Upper lobe of right lung (tissue), 1 donor: ENCODE results near the gene PIGU. TPM values are rescaled to one million over a fixed set of nuclear protein-coding genes. Genes with fewer than 3 reads are reported as not detected.

Experiments used
- ATAC-seq: fragments of 200-7000 bp; cut with Tn5 transposase; one replicate; pipeline ENCODE4 v1.9.1; 2020; ENCODE audit warnings: mild to moderate bottlenecking, moderate library complexity
- DNase-seq: peaks from one replicate; pipeline ENCODE4 v3.0.0-alpha.2; 2020
- H3K27ac ChIP-seq: fragments of 200-600 bp; one replicate; pipeline ENCODE4 v1.8.0; 2022
- H3K27me3 ChIP-seq: fragments of 200-600 bp; one replicate; pipeline ENCODE4 v1.8.0; 2022; ENCODE audit warnings: mild to moderate bottlenecking
- H3K36me3 ChIP-seq: fragments of 200-600 bp; one replicate; pipeline ENCODE4 v1.8.0; 2022
- H3K4me1 ChIP-seq: fragments of 200-600 bp; one replicate; pipeline ENCODE4 v1.8.0; 2022
- H3K4me3 ChIP-seq: fragments of 200-600 bp; one replicate; pipeline ENCODE4 v1.8.0; 2022; ENCODE audit warnings: mild to moderate bottlenecking
- H3K9me3 ChIP-seq: fragments of 200-600 bp; one replicate; pipeline ENCODE4 v1.8.0; 2022
- intact Hi-C: fragments of 100-400 bp; cut with DNase I; formaldehyde crosslinking; loops from one replicate; pipeline ENCODE4 v1.11.0; 2022
- total RNA-seq: library from RNA; stranded (reverse); fragmentation: NEBNext Ultra II Directional; extraction: Animal tissue kit (Norgen Biotek cat#: 25700); gene quantifications from one replicate; pipeline ENCODE4 v1.2.1, GENCODE V29; 2021
- TF ChIP-seq, protein P1 (sequence below): fragments of 200-600 bp; IDR thresholded peaks from one replicate; pipeline ENCODE4 v1.8.0; 2022; ENCODE audit warnings: antibody characterized with exemption
- donor health status: DM: no; HTN: yes; CAD: no; lungs with severe emphysema.

PIGU gene
- total RNA-seq, 1 donor from 2014 or later = 13.2 TPM

DNA sequence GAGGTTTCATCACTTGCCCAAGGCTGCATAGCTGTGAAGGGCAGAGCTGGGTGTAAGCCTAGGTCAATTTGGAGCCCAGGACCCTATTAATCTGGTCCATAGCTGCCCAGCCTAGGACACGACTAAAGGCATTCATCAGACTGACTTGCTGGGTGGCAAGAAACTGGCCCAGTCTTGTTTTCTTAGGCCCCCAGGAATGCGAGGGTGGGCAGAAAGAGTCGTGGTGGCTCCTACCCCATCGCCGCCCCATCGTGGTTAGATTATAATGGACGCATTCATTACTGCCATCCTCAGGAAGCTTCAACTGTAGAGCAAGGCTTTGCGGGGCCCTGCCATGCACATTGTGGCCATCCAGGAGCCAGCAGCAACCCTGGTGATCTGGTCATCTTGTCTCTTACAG lies 144.6 kb downstream of the PIGU start:
- ATAC-seq = no peak

DNA sequence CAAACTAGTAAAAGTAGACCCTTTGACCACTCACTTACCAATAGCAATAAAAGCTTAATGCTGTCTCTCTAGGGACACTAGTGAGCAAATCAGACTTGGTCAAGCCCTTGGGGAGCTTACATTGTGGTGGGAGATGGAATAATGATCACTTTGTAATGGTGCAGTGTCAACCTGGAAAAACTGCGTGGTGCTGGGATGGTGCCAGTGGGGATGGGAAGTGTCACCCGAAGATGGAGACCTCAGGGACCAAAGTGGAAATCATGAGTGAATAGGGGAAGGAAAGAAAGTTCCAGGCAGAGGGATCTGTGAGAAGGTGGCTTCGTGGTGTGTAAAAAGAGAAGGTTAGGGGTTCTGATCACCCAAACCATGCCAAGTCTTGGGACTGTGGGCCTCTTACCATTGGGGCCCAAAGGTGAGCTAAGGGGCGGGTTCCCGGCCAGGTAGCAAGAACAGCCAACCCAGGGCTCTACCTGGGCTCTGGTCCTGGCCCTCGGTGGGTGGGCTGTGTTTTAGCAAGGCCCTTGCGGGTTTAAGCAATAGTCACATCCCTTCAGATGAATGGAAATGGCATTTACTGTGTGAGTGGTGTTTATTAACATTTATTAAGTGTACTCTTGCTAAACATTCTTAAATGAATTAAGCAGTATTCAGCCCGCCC lies 145.2 kb downstream of the PIGU start:
- no peaks in the 10 kb centered on the region for H3K9me3 ChIP-seq
- no peak for ATAC-seq
- peaks cover 19% of the 10 kb centered on the region for H3K4me1 ChIP-seq
- peaks cover 89% of the 10 kb centered on the region for H3K36me3 ChIP-seq
- H3K4me3 ChIP-seq = no peak overlapping the region
- TF ChIP-seq, protein P1, sequence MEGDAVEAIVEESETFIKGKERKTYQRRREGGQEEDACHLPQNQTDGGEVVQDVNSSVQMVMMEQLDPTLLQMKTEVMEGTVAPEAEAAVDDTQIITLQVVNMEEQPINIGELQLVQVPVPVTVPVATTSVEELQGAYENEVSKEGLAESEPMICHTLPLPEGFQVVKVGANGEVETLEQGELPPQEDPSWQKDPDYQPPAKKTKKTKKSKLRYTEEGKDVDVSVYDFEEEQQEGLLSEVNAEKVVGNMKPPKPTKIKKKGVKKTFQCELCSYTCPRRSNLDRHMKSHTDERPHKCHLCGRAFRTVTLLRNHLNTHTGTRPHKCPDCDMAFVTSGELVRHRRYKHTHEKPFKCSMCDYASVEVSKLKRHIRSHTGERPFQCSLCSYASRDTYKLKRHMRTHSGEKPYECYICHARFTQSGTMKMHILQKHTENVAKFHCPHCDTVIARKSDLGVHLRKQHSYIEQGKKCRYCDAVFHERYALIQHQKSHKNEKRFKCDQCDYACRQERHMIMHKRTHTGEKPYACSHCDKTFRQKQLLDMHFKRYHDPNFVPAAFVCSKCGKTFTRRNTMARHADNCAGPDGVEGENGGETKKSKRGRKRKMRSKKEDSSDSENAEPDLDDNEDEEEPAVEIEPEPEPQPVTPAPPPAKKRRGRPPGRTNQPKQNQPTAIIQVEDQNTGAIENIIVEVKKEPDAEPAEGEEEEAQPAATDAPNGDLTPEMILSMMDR = no peak
- DNase-seq = no peak
- no peak overlapping the region for H3K27ac ChIP-seq
- intact Hi-C loops = no loop called here
- H3K27me3 ChIP-seq = no peaks in the 10 kb centered on the region

More for the DNA sequence above, 144.6 kb downstream of the PIGU start:
- H3K36me3 ChIP-seq = peaks cover 89% of the 10 kb centered on the region
- no peak for DNase-seq
- no peaks in the 10 kb centered on the region for H3K9me3 ChIP-seq
- intact Hi-C loops = no loop called here
- peaks cover 14% of the 10 kb centered on the region for H3K4me1 ChIP-seq
- H3K27ac ChIP-seq = no peak overlapping the region
- no peak overlapping the region for H3K4me3 ChIP-seq
- no peaks in the 10 kb centered on the region for H3K27me3 ChIP-seq
- TF ChIP-seq, protein P1 = no peak

DNA sequence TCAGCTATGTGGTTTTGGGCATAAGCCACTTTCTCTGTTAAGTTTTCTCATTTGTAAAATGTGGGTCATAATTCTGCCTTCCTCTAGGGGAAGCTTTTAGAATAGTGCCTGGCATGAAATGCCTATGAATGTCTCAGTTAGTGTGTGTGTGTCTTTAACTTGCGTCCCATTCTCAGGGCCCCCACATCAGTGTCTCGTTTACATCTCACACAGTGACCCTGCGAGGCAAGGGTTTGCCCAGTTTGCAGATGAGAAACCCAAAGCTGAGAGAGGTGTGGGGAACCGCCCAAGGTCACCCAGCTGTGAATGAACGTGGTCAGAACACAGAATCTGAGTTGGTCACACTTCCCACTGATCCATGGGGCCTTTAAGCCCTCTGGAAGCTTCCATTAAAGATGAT lies 146.6 kb downstream of the PIGU start:
- no peak for DNase-seq
- Histone ChIP-seq H3K9me3 (no peaks in the 10 kb centered on the region), H3K4me3 (no peak overlapping the region), H3K4me1 (peaks cover 33% of the 10 kb centered on the region), H3K27ac (no peak overlapping the region), H3K36me3 (peaks cover 80% of the 10 kb centered on the region), H3K27me3 (no peaks in the 10 kb centered on the region)
- intact Hi-C loops = no loop called here
- TF ChIP-seq, protein P1 = no peak
- no peak for ATAC-seq

DNA sequence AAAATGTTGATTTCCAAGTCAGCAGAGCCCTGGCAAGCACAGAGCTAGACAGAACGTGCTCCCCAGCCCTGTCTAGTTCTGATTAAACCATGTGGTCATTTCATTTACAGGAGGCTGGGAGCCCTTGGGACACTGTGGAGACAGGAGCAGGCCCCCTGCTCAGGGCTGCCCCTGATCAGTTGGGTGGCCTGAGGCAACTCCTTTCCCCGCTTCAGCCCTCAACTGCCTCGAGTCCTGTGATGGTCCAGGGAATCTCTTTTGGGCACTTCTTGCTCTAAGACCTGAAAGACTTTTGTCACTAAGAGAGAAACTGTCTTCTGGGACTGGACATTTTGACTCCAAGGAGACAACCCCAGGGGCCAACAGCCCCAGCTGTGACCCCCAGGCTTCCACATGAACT lies 147.2 kb downstream of the PIGU start:
- no peak overlapping the region for H3K4me3 ChIP-seq
- DNase-seq (no peak), ATAC-seq (no peak)
- TF ChIP-seq, protein P1 = no peak
- H3K27ac ChIP-seq = no peak overlapping the region
- no peaks in the 10 kb centered on the region for H3K27me3 ChIP-seq
- H3K9me3 ChIP-seq = no peaks in the 10 kb centered on the region
- intact Hi-C loops = no loop called here
- H3K36me3 ChIP-seq = peaks cover 74% of the 10 kb centered on the region
- peaks cover 39% of the 10 kb centered on the region for H3K4me1 ChIP-seq

DNA sequence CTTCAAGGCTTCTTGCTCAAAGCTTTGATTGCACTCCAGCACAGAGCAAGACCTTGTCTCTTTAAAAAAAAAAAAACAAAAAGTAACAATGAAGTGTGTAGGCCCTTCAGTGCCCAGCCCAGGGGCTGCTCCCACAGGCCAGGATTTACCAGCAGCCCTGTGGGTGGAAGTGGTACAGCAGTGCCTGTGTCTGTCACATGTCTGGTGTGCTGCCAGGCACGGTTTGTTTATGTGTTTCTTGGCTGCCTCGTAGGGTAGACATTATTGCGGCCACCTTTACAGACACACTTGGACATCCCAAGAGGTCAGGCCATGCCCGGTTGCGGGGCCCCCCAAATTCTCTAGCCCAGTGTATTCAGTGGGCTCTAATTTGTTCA lies 148.0 kb downstream of the PIGU start:
- Histone ChIP-seq H3K27me3 (no peaks in the 10 kb centered on the region), H3K27ac (peak overlapping the region; percentile 24), H3K9me3 (no peaks in the 10 kb centered on the region), H3K4me1 (peaks cover 40% of the 10 kb centered on the region), H3K36me3 (peaks cover 66% of the 10 kb centered on the region), H3K4me3 (no peak overlapping the region)
- TF ChIP-seq, protein P1 = peak; percentile 11
- intact Hi-C loops = no loop called here
- DNase-seq (peak; percentile 84), ATAC-seq (peak; percentile 78)

DNA sequence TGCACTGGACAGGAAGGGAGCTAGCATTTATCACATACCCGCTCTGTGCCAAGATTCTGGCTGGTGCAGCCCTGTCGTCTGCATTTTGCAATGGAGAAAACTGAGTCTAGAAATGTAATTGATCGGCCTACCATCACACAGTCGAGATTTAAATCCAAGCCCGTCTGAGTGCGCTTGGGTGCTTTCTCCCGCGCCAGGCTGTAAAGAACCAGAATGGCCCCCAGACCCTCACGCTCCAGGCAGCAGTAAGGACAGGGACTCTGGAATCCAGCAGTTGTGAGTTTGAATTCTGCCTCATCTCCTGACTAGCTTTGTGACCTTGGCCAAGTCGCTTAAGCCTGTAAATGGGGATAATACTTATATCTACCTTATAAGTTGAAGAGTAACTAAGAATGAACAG lies 149.9 kb downstream of the PIGU start:
- intact Hi-C loops = no loop called here
- Histone ChIP-seq H3K4me1 (peaks cover 40% of the 10 kb centered on the region), H3K36me3 (peaks cover 52% of the 10 kb centered on the region)

More for the DNA sequence above, 149.9 kb downstream of the PIGU start:
- ATAC-seq (no peak), DNase-seq (no peak)
- Histone ChIP-seq H3K4me3 (no peak overlapping the region), H3K27me3 (no peaks in the 10 kb centered on the region), H3K9me3 (no peaks in the 10 kb centered on the region), H3K27ac (peak overlapping the region; percentile 17)
- TF ChIP-seq, protein P1 = no peak
